ENCODE results near the gene CNTN4.

CNTN4 gene

DNA sequence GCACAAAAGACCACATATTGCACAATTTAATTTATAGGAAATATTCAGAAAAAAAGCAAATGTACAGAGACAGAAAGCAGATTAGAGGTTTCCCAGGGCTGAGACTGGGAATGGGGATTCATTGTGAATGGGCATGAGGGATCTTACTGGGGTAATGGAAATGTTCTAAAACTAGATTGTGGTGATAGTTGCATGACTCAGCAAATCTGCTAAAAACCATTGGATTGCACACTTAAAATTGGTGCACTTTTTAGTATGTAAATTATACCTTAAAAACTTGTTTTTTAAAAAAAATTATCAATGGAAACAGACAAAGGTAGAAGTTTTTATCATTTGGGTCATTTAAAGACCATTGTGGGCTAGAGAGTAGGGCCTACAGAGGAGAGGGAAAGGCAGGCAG is 780.9 kb downstream of the CNTN4 start:
- Histone ChIP-seq H3K36me3 (ENCODE audit: insufficient read depth, insufficient read length, low read length) (no peaks in the 10 kb centered on the region), H3K9me3 (ENCODE audit: insufficient read depth, low read length) (no peaks in the 10 kb centered on the region), H3K4me1 (ENCODE audit: insufficient read depth, insufficient read length) (no peaks in the 10 kb centered on the region), H3K9ac (ENCODE audit: insufficient read length, low read depth) (no peak overlapping the region), H3K4me3 (ENCODE audit: insufficient read length, low read depth) (no peak overlapping the region), H3K27me3 (ENCODE audit: insufficient read depth, insufficient read length) (no peaks in the 10 kb centered on the region)
- no peak for DNase-seq (ENCODE audit: low read depth, low spot score)
- no peak for TF ChIP-seq YY1 (IDR thresholded peaks at IDR 0.05; ENCODE audit: insufficient read depth, insufficient read length)
- no peak for TF ChIP-seq SUZ12 (IDR thresholded peaks at IDR 0.05; ENCODE audit: extremely low read depth, insufficient read depth, insufficient read length)
- TF ChIP-seq ZNF274 (IDR thresholded peaks at IDR 0.05; ENCODE audit: low read depth, low read length): no peak

DNA sequence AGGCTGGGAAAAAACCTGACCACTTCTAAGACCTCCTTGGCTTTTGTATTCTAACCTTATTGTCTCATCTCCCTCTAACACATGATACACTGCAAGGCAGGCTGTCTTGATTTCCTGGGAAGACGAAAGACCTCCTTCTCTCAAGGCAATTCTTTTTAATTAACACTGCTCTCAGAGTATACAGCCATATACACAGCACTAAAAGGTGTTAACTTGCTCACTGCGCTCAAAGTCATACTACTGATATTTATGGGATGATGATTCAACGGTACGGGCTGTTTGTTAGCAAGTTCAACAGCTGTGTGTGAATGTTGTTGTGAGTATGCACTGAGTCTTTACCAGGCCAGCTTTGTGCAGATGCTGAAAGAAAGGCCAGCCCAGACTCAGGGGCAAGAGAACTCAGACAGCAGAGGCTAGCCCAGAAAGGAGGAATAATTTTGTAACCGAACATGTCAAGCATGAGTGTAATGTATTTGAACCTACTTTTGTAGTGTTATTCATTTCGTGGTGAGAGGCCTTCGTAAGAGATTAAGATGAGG is 781.6 kb downstream of the CNTN4 start:
- TF ChIP-seq SUZ12 (IDR thresholded peaks at IDR 0.05; ENCODE audit: extremely low read depth, insufficient read depth, insufficient read length): no peak
- no peak for TF ChIP-seq YY1 (IDR thresholded peaks at IDR 0.05; ENCODE audit: insufficient read depth, insufficient read length)
- no peak for TF ChIP-seq ZNF274 (IDR thresholded peaks at IDR 0.05; ENCODE audit: low read depth, low read length)
- Histone ChIP-seq H3K9ac (ENCODE audit: insufficient read length, low read depth) (no peak overlapping the region), H3K27me3 (ENCODE audit: insufficient read depth, insufficient read length) (no peaks in the 10 kb centered on the region), H3K36me3 (ENCODE audit: insufficient read depth, insufficient read length, low read length) (no peaks in the 10 kb centered on the region), H3K9me3 (ENCODE audit: insufficient read depth, low read length) (no peaks in the 10 kb centered on the region), H3K4me3 (ENCODE audit: insufficient read length, low read depth) (no peak overlapping the region), H3K4me1 (ENCODE audit: insufficient read depth, insufficient read length) (no peaks in the 10 kb centered on the region)
- no peak for DNase-seq (ENCODE audit: low read depth, low spot score)

DNA sequence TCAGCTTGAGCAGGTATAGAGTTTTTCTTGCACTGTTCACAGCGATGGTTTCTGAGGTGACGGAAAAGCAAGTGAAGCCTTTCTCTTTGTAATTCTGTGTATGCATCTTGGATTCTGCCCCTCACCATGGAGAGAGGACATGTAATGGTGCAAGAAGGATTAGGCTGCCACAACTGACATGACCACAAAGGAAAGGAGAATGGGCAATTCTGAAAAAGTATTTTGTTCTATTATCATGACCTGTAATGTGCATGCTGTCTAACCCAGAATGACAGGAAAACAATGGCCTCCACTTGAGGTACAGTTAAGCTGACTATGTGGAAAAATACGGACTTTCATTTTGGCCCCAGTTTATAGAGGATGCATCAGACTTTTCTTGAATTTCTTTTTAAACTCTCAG is 784.6 kb downstream of the CNTN4 start:
- Histone ChIP-seq H3K36me3 (ENCODE audit: insufficient read depth, insufficient read length, low read length) (no peaks in the 10 kb centered on the region), H3K27me3 (ENCODE audit: insufficient read depth, insufficient read length) (no peaks in the 10 kb centered on the region), H3K9me3 (ENCODE audit: insufficient read depth, low read length) (no peaks in the 10 kb centered on the region), H3K9ac (ENCODE audit: insufficient read length, low read depth) (no peak overlapping the region), H3K4me1 (ENCODE audit: insufficient read depth, insufficient read length) (no peaks in the 10 kb centered on the region), H3K4me3 (ENCODE audit: insufficient read length, low read depth) (no peak overlapping the region)
- DNase-seq (ENCODE audit: low read depth, low spot score): no peak
- TF ChIP-seq YY1 (IDR thresholded peaks at IDR 0.05; ENCODE audit: insufficient read depth, insufficient read length) (no peak), SUZ12 (IDR thresholded peaks at IDR 0.05; ENCODE audit: extremely low read depth, insufficient read depth, insufficient read length) (no peak), ZNF274 (IDR thresholded peaks at IDR 0.05; ENCODE audit: low read depth, low read length) (no peak)

DNA sequence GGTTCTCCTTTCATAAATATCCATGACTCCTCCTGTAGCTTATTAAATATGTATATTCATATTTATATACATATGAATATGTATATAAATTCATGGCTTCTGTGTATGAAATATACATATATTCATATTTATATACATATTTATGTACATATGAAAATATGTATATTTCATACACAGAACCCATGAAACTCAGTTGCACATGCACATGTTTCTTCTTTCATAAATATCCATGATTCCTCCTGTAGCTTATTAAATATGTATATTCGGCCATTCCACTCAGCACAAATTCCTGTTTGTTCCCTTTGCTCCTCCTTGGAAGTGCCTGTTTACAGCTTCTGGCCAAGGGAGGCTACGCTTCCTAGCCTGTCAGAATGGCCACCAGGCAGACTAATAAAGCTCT is 789.9 kb downstream of the CNTN4 start:
- no peak overlapping the region for H3K9ac ChIP-seq (ENCODE audit: insufficient read length, low read depth)
- H3K9me3 ChIP-seq (ENCODE audit: insufficient read depth, low read length): no peaks in the 10 kb centered on the region
- no peak overlapping the region for H3K4me3 ChIP-seq (ENCODE audit: insufficient read length, low read depth)
- H3K27me3 ChIP-seq (ENCODE audit: insufficient read depth, insufficient read length): no peaks in the 10 kb centered on the region
- no peaks in the 10 kb centered on the region for H3K4me1 ChIP-seq (ENCODE audit: insufficient read depth, insufficient read length)
- DNase-seq (ENCODE audit: low read depth, low spot score): no peak
- TF ChIP-seq SUZ12 (IDR thresholded peaks at IDR 0.05; ENCODE audit: extremely low read depth, insufficient read depth, insufficient read length) (no peak), YY1 (IDR thresholded peaks at IDR 0.05; ENCODE audit: insufficient read depth, insufficient read length) (no peak), ZNF274 (IDR thresholded peaks at IDR 0.05; ENCODE audit: low read depth, low read length) (no peak)
- H3K36me3 ChIP-seq (ENCODE audit: insufficient read depth, insufficient read length, low read length): no peaks in the 10 kb centered on the region

DNA sequence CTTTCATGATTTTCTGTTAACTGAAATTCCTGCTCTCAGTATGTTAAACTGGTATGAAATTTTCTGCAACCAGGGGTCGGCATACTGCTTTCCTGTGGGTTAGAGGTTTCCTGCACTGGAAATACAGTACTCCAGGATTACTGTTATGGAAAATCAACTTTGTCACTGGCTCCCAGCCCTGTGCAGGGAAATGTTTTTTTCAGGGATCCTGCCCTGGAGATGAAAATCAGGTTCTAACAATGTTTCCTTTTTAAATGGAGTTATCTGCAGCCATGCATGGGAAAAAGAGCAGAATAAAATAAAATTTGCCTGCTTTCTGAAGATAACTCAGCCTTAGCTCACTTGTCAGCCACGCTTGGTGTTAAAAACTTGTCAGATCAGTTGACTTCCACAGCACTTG is 791.1 kb downstream of the CNTN4 start:
- H3K36me3 ChIP-seq (ENCODE audit: insufficient read depth, insufficient read length, low read length): no peaks in the 10 kb centered on the region
- TF ChIP-seq SUZ12 (IDR thresholded peaks at IDR 0.05; ENCODE audit: extremely low read depth, insufficient read depth, insufficient read length): no peak
- no peak for TF ChIP-seq ZNF274 (IDR thresholded peaks at IDR 0.05; ENCODE audit: low read depth, low read length)
- no peak for TF ChIP-seq YY1 (IDR thresholded peaks at IDR 0.05; ENCODE audit: insufficient read depth, insufficient read length)
- DNase-seq (ENCODE audit: low read depth, low spot score): no peak
- no peak overlapping the region for H3K4me3 ChIP-seq (ENCODE audit: insufficient read length, low read depth)
- H3K4me1 ChIP-seq (ENCODE audit: insufficient read depth, insufficient read length): no peaks in the 10 kb centered on the region
- H3K9me3 ChIP-seq (ENCODE audit: insufficient read depth, low read length): no peaks in the 10 kb centered on the region
- H3K27me3 ChIP-seq (ENCODE audit: insufficient read depth, insufficient read length): no peaks in the 10 kb centered on the region
- no peak overlapping the region for H3K9ac ChIP-seq (ENCODE audit: insufficient read length, low read depth)

DNA sequence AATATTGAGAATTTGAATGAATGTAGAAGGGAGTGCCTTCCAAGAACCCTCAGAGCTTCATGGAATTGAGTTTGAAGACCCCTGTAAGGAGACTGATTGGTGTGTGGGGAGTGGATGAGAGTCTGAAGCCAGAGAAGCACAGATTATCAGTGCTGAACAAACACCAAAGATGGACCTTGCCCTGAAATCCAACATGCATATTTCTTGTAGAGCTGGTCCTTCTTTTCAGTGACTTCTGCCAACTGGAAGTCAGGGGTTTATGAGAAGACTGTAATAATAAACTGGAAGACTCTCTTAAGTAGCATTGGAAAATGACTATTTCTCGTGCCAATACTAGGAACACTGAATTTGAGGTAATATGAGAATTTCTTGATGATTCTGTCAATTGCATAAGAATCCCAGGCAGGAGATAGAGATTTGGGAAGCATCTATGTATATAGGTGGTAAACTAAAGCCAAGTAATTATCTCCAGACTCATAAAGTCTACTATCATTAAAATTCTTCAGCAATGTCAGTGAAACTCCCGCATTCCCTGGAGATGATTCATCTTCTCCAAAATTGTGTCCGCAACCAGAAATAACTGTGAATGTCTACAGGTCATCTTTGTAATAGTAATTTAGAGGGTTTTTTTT is 797.8 kb downstream of the CNTN4 start:
- Histone ChIP-seq H3K9me3 (ENCODE audit: insufficient read depth, low read length) (no peaks in the 10 kb centered on the region), H3K27me3 (ENCODE audit: insufficient read depth, insufficient read length) (no peaks in the 10 kb centered on the region), H3K36me3 (ENCODE audit: insufficient read depth, insufficient read length, low read length) (no peaks in the 10 kb centered on the region), H3K4me1 (ENCODE audit: insufficient read depth, insufficient read length) (no peaks in the 10 kb centered on the region), H3K4me3 (ENCODE audit: insufficient read length, low read depth) (no peak overlapping the region), H3K9ac (ENCODE audit: insufficient read length, low read depth) (no peak overlapping the region)
- no peak for DNase-seq (ENCODE audit: low read depth, low spot score)
- TF ChIP-seq ZNF274 (IDR thresholded peaks at IDR 0.05; ENCODE audit: low read depth, low read length) (no peak), YY1 (IDR thresholded peaks at IDR 0.05; ENCODE audit: insufficient read depth, insufficient read length) (no peak), SUZ12 (IDR thresholded peaks at IDR 0.05; ENCODE audit: extremely low read depth, insufficient read depth, insufficient read length) (no peak)

DNA sequence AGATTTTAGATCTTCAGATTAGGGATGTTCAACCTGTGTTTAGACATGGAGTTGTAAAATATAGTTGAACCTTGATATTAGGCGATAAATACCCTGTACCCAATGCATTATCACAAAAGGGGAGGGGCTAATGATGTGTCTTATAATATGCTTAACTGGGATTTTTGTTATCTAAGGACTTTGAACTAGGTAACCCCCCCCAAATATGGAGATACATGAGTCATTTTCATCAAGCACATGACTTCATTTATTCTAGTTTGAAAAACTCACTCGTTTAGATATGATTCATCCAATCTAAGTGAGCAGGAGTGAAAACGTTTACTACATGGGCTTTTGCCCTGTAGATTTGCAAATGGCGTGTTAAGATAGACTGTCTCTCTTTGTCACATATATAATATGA is 799.2 kb downstream of the CNTN4 start:
- Histone ChIP-seq H3K9me3 (ENCODE audit: insufficient read depth, low read length) (no peaks in the 10 kb centered on the region), H3K27me3 (ENCODE audit: insufficient read depth, insufficient read length) (no peaks in the 10 kb centered on the region), H3K36me3 (ENCODE audit: insufficient read depth, insufficient read length, low read length) (no peaks in the 10 kb centered on the region), H3K4me1 (ENCODE audit: insufficient read depth, insufficient read length) (no peaks in the 10 kb centered on the region), H3K4me3 (ENCODE audit: insufficient read length, low read depth) (no peak overlapping the region), H3K9ac (ENCODE audit: insufficient read length, low read depth) (no peak overlapping the region)
- no peak for TF ChIP-seq SUZ12 (IDR thresholded peaks at IDR 0.05; ENCODE audit: extremely low read depth, insufficient read depth, insufficient read length)
- no peak for TF ChIP-seq YY1 (IDR thresholded peaks at IDR 0.05; ENCODE audit: insufficient read depth, insufficient read length)
- TF ChIP-seq ZNF274 (IDR thresholded peaks at IDR 0.05; ENCODE audit: low read depth, low read length): no peak
- DNase-seq (ENCODE audit: low read depth, low spot score): no peak
